ENCODE data around the gene ROR2. TPM values are rescaled to one million over a fixed set of nuclear protein-coding genes. Genes with fewer than 3 reads are reported as not detected.
"Not testable (repeated sequence)": the region's sequence is repeated elsewhere in the genome, so short reads cannot be mapped to it uniquely, and the experiment has no call there.

Gene ROR2
- total RNA-seq, 2 donors from 2014 or later = 37.2 to 43.9 TPM

DNA sequence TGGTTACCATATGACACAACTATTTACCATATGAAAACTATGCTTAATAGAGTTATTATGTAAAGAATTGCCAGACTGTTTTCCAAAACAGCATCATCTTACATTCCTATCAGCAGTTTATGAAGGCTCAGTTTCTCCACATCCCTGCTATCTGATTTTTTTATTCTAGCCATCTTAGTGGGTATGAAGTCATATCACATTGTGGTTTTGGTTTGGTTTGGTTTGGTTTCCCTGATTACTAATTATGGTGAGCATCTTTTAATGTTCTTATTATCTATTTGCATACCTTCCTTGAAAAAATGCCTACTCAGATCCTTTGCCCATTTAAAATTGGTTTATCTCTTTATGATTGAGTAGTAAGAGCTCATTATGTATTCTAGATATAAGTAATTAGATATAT, 327.0 kb downstream of the ROR2 start:
- no peak for DNase-seq (ENCODE audit: low spot score)
- Histone ChIP-seq H3K36me3 (no peaks in the 10 kb centered on the region), H3K27ac (no peak overlapping the region), H3K27me3 (replicated peaks; ENCODE audit: insufficient read depth) (no peaks in the 10 kb centered on the region), H3K4me1 (replicated peaks) (no peaks in the 10 kb centered on the region), H3K4me3 (no peak overlapping the region), H3K9me3 (no peaks in the 10 kb centered on the region)
- TF ChIP-seq POLR2AphosphoS5 (IDR thresholded peaks at IDR 0.05) (no peak), POLR2A (IDR thresholded peaks at IDR 0.05) (no peak)
- TF ChIP-seq, protein P1, sequence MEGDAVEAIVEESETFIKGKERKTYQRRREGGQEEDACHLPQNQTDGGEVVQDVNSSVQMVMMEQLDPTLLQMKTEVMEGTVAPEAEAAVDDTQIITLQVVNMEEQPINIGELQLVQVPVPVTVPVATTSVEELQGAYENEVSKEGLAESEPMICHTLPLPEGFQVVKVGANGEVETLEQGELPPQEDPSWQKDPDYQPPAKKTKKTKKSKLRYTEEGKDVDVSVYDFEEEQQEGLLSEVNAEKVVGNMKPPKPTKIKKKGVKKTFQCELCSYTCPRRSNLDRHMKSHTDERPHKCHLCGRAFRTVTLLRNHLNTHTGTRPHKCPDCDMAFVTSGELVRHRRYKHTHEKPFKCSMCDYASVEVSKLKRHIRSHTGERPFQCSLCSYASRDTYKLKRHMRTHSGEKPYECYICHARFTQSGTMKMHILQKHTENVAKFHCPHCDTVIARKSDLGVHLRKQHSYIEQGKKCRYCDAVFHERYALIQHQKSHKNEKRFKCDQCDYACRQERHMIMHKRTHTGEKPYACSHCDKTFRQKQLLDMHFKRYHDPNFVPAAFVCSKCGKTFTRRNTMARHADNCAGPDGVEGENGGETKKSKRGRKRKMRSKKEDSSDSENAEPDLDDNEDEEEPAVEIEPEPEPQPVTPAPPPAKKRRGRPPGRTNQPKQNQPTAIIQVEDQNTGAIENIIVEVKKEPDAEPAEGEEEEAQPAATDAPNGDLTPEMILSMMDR (IDR thresholded peaks at IDR 0.05) = no peak
- intact Hi-C loops (cut with DNase I) = no loop called here

DNA sequence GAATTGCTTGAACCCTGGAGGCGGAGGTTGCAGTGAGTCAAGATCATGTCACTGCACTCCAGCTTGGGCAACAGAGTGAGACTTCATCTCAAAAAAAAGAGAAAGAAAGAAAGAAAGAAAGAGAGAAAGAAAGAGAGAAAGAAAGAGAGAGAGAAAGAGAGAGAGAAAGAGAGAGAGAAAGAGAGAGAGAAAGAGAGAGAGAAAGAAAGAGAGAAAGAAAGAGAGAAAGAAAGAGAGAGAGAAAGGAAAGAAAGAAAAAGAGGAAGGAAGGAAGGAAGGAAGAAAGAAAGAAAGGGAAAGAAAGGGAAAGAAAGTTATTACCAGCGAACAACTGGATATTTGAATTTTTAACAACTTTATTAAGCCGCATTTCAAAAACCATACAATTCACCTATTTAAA, 327.9 kb downstream of the ROR2 start:
- intact Hi-C loops (cut with DNase I) = not testable (repeated sequence)
- 94% methylated on average over 3 of the region's 3 CpGs for WGBS

DNA sequence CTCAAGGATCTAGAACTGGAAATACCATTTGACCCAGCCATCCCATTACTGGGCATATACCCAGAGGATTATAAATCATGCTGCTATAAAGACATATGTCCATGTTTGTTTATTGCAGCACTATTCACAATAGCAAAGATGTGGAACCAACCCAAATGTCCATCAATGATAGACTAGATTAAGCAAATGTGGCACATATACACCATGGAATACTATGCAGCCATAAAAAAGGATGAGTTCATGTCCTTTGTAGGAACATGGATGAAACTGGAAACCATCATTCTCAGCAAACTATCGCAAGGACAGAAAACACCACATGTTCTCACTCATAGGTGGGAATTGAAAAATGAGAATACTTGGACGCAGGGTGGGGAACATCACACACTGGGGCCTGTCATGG, 336.0 kb downstream of the ROR2 start:
- DNase-seq (ENCODE audit: low spot score); intact Hi-C loops (cut with DNase I); H3K4me1 ChIP-seq (replicated peaks); H3K9me3 ChIP-seq; H3K4me3 ChIP-seq; H3K27me3 ChIP-seq (replicated peaks; ENCODE audit: insufficient read depth); H3K27ac ChIP-seq; H3K36me3 ChIP-seq: not testable (repeated sequence)
- whole genome bisulfite sequencing = 98% methylated on average over 2 of the region's 2 CpGs

More for the DNA sequence above, 327.9 kb downstream of the ROR2 start:
- H3K4me3 ChIP-seq; H3K27ac ChIP-seq; H3K27me3 ChIP-seq (replicated peaks; ENCODE audit: insufficient read depth); H3K4me1 ChIP-seq (replicated peaks); DNase-seq (ENCODE audit: low spot score); H3K9me3 ChIP-seq; H3K36me3 ChIP-seq: not testable (repeated sequence)

DNA sequence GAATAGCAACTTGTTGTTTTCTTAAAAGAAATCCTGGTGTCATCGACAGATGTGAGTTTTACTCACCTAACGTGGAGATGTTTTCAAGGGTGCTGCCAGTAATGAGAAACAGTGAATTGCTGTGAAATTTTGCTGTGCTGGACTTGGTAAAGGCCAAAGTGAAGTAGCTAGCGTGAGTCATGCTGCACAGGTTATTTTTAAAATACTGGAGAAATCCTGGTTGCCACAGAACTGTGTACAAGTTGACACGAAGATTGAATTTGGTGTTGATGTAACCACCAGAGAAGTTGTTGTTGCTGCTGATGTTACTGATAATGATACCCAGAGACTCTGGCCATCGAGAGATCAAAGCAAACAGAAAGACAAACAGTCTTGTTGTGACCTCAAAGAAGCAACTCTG, 338.4 kb downstream of the ROR2 start:
- Histone ChIP-seq H3K4me3 (no peak overlapping the region), H3K4me1 (replicated peaks) (no peaks in the 10 kb centered on the region), H3K27ac (no peak overlapping the region), H3K27me3 (replicated peaks; ENCODE audit: insufficient read depth) (no peaks in the 10 kb centered on the region), H3K36me3 (no peaks in the 10 kb centered on the region), H3K9me3 (no peaks in the 10 kb centered on the region)
- 62% methylated on average over 5 of the region's 5 CpGs for WGBS
- intact Hi-C loops (cut with DNase I) = no loop called here
- DNase-seq (ENCODE audit: low spot score) = no peak
- TF ChIP-seq POLR2AphosphoS5 (IDR thresholded peaks at IDR 0.05) (no peak), POLR2A (IDR thresholded peaks at IDR 0.05) (no peak)
- TF ChIP-seq, protein P1 (IDR thresholded peaks at IDR 0.05) = no peak

DNA sequence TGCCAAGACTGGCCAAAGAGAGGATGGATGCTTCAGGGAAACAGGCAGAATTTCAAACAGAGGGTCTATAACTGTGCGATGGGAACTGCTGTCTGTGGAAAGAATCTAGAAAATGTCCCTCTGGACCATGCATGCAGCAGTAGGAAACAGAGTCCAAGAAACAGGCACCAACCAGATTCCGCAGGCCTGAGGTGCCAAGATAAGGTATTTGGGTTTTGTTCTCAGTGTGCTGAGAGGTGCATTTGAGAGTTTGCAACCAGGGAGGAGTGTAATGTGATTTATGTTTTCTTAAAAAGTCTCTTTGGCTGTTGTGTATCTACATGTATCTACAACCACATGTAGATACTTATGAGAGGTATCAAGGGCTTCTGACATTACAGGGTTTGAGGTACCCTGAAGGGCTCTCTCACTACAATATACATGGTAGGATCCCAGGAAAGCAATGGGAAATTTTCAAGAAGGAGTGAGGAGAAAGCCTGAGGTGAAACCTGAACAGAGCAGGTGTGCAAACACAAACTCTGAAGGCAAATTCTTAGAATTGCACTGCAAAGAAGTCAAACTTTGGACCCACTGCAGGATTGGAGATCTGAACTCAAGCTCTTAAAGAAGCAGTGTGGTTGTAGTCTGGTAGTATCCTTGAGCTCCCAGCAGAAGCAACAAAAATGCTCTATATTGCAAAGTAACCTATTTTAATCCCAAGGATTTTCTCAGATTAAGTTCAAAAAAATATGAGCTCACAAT, 343.6 kb downstream of the ROR2 start:
- Histone ChIP-seq H3K36me3 (no peaks in the 10 kb centered on the region), H3K4me1 (replicated peaks) (no peaks in the 10 kb centered on the region), H3K4me3 (no peak overlapping the region), H3K27me3 (replicated peaks; ENCODE audit: insufficient read depth) (no peaks in the 10 kb centered on the region), H3K27ac (no peak overlapping the region), H3K9me3 (no peaks in the 10 kb centered on the region)
- TF ChIP-seq POLR2AphosphoS5 (IDR thresholded peaks at IDR 0.05) (no peak), POLR2A (IDR thresholded peaks at IDR 0.05) (no peak)
- TF ChIP-seq, protein P1 (IDR thresholded peaks at IDR 0.05) = no peak
- no peak for DNase-seq (ENCODE audit: low spot score)
- intact Hi-C loops (cut with DNase I) = no loop called here
- 88% methylated on average over 2 of the region's 2 CpGs for WGBS

DNA sequence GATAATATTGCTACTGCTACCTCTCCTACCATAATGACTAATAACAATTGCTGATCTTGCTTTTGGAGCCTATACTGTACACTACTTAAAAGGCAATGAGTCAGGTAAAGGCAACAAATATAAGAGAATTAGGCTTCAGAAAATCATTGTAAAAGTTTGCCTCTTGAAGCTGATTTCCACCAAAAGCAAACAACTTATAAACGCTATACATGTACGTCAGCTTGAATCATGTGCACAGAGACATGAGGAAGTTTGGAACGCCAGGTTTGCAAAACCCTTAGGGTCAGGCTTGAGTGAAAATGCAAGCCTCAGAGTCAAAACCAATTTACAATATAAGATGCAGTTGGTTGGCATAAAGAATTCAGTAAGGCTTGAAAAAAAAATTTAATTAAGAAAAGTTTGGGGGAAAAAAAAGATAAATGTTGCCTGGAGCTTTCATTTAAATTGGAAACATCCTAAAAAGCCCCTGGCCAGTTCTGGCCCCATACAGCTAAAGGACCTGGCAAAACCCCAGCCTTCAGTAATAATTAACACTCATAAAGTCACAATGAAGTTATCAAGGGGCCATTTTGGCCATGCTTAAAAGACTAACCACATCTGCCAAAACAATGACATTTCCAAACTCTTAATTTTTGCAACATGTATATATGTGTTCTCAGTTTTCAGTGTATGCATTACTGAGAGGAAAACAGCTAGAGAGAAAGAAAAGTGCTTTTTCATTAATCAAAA, 345.4 kb downstream of the ROR2 start:
- intact Hi-C loops (cut with DNase I) = no loop called here
- TF ChIP-seq POLR2AphosphoS5 (IDR thresholded peaks at IDR 0.05) = no peak
- TF ChIP-seq, protein P1 (IDR thresholded peaks at IDR 0.05) = no peak
- DNase-seq (ENCODE audit: low spot score) = no peak
- H3K27me3 ChIP-seq (replicated peaks; ENCODE audit: insufficient read depth) = no peaks in the 10 kb centered on the region
- H3K4me1 ChIP-seq (replicated peaks) = no peaks in the 10 kb centered on the region
- WGBS = 44% methylated on average over 3 of the region's 3 CpGs
- no peaks in the 10 kb centered on the region for H3K36me3 ChIP-seq
- no peak overlapping the region for H3K4me3 ChIP-seq
- no peak overlapping the region for H3K27ac ChIP-seq
- no peaks in the 10 kb centered on the region for H3K9me3 ChIP-seq
